ENCODE measurements around the gene LRRC37A3.
"Not testable (repeated sequence)": the region's sequence is repeated elsewhere in the genome, so short reads cannot be mapped to it uniquely, and the experiment has no call there.

The LRRC37A3 gene

DNA sequence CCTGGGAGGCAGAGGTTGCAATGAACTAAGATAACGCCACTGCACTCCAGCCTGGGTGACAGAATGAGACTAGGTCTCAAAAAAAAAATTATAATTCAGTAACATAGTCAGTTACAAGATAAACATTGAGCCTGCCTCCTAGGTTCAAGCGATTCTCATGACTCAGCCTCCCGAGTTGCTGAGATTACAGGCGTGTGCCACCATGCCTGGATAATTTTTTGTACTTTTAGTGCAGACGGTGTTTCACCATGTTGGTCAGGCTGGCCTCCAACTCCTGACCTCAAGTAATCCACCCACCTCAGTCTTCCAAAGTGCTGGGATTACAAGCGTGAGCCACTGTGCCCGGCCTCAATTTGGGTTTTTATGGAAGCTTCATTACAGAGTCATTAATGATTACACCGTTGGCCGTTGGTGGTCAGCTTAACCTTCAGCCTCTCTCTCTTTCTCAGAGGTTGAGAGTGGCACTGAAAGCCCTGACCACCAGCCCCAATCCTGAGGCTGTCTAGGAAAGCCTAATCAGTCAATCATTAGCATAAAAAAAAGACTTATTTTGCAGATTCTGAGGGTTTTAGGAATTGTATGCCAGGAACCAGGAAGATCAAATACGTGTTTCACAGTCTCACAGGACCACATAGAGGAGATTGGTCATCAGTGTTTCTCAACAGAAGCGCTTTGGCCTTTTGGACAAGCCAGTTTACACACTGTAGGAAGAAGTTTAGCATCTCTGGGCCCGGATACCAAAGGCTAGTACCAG lies 1.3 kb upstream of the LRRC37A3 start:
- no peak for TF ChIP-seq FOXA1 (IDR thresholded peaks at IDR 0.05)
- no peak for TF ChIP-seq LEF1 (IDR thresholded peaks at IDR 0.05; ENCODE audit: borderline replicate concordance)
- TF ChIP-seq TARDBP (IDR thresholded peaks at IDR 0.05): no peak
- no peak for TF ChIP-seq BHLHE40 (IDR thresholded peaks at IDR 0.05; ENCODE audit: borderline replicate concordance)
- no peak for TF ChIP-seq HDGF (IDR thresholded peaks at IDR 0.05; ENCODE audit: borderline replicate concordance)
- no peak for TF ChIP-seq FOXM1 (IDR thresholded peaks at IDR 0.05; ENCODE audit: borderline replicate concordance)
- TF ChIP-seq ELF4 (IDR thresholded peaks at IDR 0.05): no peak
- TF ChIP-seq ZNF384 (IDR thresholded peaks at IDR 0.05): no peak
- no peak for TF ChIP-seq NFRKB (IDR thresholded peaks at IDR 0.05)
- TF ChIP-seq ARNT (IDR thresholded peaks at IDR 0.05): no peak
- TF ChIP-seq SP1 (IDR thresholded peaks at IDR 0.05): no peak
- TF ChIP-seq, protein P1, sequence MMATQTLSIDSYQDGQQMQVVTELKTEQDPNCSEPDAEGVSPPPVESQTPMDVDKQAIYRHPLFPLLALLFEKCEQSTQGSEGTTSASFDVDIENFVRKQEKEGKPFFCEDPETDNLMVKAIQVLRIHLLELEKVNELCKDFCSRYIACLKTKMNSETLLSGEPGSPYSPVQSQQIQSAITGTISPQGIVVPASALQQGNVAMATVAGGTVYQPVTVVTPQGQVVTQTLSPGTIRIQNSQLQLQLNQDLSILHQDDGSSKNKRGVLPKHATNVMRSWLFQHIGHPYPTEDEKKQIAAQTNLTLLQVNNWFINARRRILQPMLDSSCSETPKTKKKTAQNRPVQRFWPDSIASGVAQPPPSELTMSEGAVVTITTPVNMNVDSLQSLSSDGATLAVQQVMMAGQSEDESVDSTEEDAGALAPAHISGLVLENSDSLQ (IDR thresholded peaks at IDR 0.05): no peak
- no peak for TF ChIP-seq FOXK2 (IDR thresholded peaks at IDR 0.05)
- no peak for TF ChIP-seq SUZ12 (IDR thresholded peaks at IDR 0.05)
- no peak for TF ChIP-seq CTBP1 (IDR thresholded peaks at IDR 0.05; ENCODE audit: borderline replicate concordance)
- TF ChIP-seq L3MBTL2 (conservative IDR thresholded peaks at IDR 0.05): no peak
- ChIA-PET CTCF (interaction anchor here (0.5 to 1.3 kb wide), 2 partner anchors 8 to 16 kb away, joined by 3 to 5 read pairs; no protein-coding TSS in a partner anchor), POLR2A (no interaction called here)
- no peak for DNase-seq (ENCODE audit: extremely low spot score)

DNA sequence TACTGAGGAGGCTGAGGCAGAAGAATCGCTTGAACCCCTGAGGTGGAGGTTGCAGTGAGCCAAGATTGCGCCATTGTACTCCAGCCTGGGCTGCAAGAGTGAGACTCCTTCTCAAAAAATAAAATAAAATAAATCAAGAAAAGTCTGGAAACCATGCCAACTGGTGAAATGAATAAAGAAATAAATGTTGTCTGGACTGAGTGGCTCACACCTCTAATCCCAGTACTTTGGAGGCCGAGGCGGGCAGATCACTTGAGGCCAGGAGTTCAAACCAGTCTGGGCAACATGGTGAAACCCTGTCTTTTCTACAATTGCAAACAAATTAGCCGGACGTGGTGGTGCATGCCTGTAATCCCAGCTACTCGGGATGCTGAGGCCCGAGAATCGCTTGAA lies 744 bp upstream of the LRRC37A3 start:
- POLR2A ChIA-PET: interaction anchor here (0.8 to 1.2 kb wide), 2 partner anchors 21 to 43 kb away, joined by 5 to 6 read pairs; no protein-coding TSS in a partner anchor
- no peak for DNase-seq (ENCODE audit: extremely low spot score)

DNA sequence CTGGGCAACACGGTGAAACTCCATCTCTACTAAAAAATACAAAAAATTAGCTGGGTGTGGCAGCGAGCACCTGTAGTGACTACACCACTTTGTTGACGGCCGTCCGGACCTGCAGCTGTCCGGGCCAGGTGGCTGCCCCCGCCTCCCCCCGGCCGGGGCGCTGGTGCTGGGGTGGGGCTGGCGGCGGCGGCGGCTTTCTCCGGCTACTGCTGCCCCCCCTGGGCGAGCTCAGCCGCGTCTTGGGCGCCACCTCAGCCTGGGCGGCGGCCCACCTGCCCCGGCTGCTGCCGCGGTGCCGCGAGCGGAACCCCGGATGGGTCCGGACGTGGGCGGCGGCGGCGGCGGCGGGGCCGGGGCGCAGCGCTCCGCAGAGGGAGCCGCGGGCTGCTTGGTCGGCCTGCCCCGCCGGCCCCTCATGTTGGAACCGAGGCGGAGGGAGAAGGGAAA lies 413 bp downstream of the LRRC37A3 start:
- POLR2A ChIA-PET: interaction anchor here (1.2 to 1.4 kb wide), 2 partner anchors 22 to 182 kb away, joined by 5 read pairs; no protein-coding TSS in a partner anchor
- DNase-seq (ENCODE audit: extremely low spot score): not testable (repeated sequence)
- CTCF ChIA-PET: interaction anchor here (1.3 to 1.8 kb wide), 2 partner anchors 18 to 23 kb away, joined by 3 to 5 read pairs; no protein-coding TSS in a partner anchor
- peak; percentile 47; the same call in 1 of the 2 replicates for TF ChIP-seq ARNT (IDR thresholded peaks at IDR 0.05)
- TF ChIP-seq FOXM1 (IDR thresholded peaks at IDR 0.05; ENCODE audit: borderline replicate concordance): peak; percentile 64; the same call in 1 of the 2 replicates

More for the DNA sequence above, 744 bp upstream of the LRRC37A3 start:
- CTCF ChIA-PET: interaction anchor here (0.5 to 1.8 kb wide), 3 partner anchors 9 to 22 kb away, joined by 3 to 5 read pairs (median 3); no protein-coding TSS in a partner anchor
- TF ChIP-seq, protein P1 (IDR thresholded peaks at IDR 0.05): no peak
- TF ChIP-seq FOXM1 (IDR thresholded peaks at IDR 0.05; ENCODE audit: borderline replicate concordance): no peak

DNA sequence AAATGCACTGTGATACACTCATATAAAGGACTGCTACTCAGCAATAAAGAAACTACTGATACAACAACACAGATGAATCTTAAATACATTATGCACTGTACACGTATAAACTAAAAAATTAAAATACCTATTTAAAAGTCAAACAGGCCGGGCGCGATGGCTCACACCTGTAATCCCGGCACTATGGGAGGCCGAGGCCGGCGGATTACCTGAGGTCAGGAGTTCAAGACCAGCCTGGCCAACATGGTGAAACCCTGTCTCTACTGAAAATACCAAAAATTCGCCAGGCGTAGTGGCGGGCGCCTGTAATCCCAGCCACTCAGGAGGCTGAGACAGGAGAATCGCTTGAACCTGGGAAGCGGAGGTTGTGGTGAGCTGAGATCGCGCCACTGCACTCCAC lies 1.7 kb downstream of the LRRC37A3 start:
- CTCF ChIA-PET; POLR2A ChIA-PET; DNase-seq (ENCODE audit: extremely low spot score): not testable (repeated sequence)

DNA sequence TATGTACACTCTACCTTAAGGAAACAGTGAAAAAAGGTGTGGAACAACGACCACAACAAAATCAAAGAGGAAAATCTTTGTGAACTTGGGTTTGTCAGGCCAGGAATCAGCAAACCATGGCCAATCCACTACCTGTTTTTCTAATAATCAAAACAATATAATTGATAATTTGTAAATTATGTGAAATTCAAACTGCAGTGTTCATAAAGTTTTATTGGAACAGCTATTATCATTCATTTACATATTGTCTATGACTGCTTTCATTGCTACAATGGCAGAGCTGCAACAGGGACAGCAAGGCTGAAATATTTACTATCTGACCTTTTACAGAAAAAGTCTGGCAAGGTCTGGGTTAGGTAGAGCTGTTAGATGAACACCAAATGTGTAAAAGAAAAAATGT lies 4.0 kb downstream of the LRRC37A3 start:
- CTCF ChIA-PET; DNase-seq (ENCODE audit: extremely low spot score); POLR2A ChIA-PET: not testable (repeated sequence)

DNA sequence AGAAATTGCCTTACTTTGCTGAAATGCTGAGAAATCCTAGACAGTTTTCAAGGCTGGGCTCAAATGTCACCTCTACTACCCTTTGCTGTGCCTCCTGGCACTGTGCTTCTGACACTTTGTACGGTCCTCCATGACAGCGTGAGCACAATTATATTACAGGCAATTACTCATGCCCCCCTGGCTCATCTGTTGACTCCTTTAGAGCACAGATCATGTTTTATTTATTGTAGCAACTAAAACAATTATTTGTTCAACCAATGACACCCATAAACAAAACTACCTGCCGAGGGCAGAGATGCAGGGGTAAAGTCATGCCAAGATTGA lies 9.1 kb downstream of the LRRC37A3 start:
- POLR2A ChIA-PET; CTCF ChIA-PET; DNase-seq (ENCODE audit: extremely low spot score): not testable (repeated sequence)

DNA sequence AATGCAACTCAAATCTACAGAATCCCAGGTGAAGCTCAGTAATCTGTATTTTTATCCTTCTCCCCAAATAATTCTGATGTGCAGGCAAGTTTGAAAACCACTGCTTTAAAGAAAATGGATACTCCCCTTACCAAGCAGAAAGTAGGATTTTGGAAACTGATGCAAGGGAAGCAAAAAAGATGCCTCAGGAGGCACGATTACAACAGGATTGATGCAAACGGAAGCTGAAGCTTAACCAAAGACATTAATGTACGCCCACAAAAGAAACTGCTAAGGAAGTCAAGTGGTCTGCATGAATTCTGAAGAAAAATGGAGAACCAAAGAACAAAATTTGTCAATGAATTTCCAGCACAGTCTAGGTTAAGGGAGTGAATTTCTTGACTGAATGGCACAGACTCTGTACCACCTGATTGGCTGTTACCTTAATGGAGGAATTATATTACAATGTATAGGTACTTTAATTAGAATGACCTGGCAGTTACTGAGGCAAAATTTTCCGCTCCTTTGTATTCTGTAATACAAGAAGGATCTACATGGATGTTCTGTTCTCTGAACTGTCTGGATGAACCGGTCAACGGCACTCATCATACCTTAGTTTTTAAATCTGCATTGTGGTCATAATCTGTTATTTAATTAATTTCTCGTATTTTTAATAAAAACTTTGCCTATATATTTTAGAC lies 9.6 kb downstream of the LRRC37A3 start:
- POLR2A ChIA-PET; CTCF ChIA-PET; DNase-seq (ENCODE audit: extremely low spot score): not testable (repeated sequence)

DNA sequence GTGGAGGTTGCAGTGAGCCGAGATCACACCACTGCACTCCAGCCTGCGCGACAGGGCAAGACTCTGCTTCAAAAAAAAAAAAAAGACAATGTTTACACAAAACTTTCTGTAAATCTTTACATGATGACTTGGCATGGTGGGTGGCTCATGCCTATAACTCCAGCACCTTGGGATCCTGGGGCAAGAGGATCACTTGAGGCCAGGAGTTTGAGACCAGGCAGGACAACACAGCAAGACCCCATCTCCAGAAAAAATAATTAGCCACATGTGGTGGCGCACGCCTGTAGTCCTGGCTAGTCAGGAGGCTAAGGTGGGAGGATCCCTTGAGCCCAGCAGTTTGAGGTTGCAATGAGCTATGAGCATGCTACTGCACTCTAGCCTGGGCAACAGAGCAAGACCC lies 15.2 kb downstream of the LRRC37A3 start:
- DNase-seq (ENCODE audit: extremely low spot score); POLR2A ChIA-PET; CTCF ChIA-PET: not testable (repeated sequence)

DNA sequence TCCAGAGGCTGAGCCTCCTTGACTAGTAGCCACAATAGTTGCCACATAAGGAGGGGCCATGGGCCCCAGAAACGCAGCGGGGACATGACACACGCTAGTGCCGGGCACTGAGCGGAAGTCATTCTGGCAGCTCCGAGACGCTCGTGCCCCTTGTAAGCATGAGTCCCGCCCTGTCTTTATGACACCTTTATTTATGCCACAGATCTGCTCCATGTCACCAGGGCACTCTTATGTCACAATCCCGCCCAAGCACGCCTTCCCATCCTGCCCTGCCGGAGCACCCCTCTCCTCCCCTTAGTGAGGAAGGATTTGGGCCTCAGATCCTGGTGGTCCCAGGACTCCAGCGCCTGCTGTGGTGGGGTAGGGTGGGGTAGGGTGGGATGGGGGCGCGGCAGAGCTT lies 22.1 kb downstream of the LRRC37A3 start:
- CTCF ChIA-PET; DNase-seq (ENCODE audit: extremely low spot score); POLR2A ChIA-PET: not testable (repeated sequence)

DNA sequence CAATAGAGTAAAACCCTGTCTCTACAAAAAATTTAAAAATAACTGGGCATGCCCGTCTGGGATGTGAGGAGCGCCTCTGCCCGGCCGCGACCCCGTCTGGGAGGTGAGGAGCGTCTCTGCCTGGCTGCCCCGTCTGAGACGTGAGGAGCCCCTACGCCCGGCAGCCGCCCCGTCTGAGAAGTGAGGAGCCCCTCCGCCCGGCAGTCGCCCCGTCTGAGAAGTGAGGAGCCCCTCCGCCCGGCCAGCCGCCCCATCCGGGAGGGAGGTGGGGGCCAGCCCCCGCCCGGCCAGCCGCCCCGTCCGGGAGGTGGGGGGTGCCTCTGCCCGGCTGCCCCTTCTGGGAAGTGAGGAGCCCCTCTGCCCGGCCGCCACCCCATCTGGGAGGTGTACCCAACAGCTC lies 45.1 kb downstream of the LRRC37A3 start:
- POLR2A ChIA-PET; DNase-seq (ENCODE audit: extremely low spot score); CTCF ChIA-PET: not testable (repeated sequence)

DNA sequence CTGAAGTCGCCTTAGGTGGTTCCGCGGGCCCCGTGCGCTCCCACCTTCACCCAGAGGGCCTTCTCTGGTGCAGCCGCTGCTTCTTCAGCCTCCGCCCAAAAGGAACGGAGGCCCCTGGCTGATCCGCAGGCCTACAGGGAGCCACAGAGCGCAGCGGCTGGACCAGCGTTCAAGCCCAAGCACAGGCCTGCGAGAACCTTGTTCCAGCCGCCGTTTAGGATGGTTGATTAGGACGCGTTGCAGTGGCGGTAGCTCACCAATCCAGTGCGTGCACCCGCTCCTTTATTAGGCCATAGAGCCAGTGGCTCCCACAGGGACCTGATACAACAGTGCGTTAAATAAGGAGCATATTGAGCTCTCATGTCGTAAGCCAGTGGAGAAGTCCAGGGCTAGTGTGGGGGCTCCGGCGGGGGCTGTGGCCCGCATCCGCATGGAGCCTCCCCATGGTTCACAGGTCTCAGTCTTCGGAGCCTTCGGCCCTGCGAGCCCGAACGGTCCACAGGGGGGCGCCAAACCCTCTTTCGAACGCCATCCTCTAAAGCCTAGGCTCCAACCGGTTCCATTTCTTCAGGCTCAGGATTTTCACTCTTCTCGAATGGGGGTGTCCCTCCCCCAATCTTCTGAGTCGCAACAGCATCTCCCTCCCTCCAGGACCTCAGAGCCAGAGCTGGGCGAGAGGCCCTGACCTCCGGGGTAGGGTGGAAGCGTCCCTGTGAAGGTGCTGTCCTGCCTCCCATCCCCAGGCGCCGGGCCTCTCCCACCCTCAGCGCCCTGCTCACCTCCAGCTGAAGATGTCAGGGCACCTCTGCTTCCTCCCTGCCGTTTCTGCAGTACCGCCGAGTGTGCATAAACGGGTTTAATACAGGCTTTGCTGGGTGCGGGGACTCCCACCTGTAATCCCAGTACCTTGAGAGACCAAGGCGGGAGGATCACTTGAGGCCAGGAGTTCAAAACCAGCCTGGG lies 71.5 kb downstream of the LRRC37A3 start:
- POLR2A ChIA-PET: not testable (repeated sequence)
- DNase-seq (ENCODE audit: extremely low spot score): peak; percentile 55
- CTCF ChIA-PET: interaction anchor here (0.6 kb wide), 1 partner anchor 214 kb away, joined by 3 read pairs; no protein-coding TSS in a partner anchor

DNA sequence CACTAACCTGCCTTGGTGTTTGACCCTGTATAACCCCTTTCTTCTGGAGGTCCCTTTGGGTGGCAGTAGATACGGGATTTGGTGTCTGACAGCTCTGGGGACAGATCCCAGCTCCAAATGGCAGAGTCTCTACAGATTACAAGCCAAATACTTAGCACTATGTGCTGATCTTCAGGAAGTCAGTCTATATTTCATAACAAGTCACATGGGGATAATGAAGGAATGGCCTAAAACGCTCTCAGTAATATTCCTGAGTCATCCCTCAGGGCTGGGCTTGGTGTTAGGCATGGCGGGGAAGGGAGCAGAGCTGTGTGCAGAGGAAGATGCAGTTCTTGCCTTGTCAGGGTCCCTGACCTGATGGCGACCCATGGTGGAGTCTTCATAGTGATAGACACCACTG lies 72.4 kb downstream of the LRRC37A3 start:
- POLR2A ChIA-PET; DNase-seq (ENCODE audit: extremely low spot score); CTCF ChIA-PET: not testable (repeated sequence)

DNA sequence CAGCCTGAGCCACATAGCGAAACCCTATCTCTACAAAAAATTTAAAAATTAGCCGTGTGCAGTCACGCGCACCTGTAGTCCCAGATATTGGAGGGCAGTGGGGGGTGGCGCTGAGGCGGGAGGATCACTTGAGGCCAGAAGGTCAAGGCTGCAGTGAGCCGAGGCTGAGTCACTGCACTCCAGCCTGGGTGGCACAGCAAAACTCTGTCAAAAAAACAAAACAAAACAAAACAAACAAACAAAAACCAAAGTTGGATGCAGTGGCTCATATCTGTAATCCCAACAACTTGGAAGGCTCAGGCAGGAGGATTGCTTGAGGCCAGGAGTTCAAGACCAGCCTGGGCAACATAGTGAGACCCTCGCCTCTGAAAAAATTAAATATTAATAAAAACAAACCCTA lies 75.4 kb downstream of the LRRC37A3 start:
- POLR2A ChIA-PET; CTCF ChIA-PET; DNase-seq (ENCODE audit: extremely low spot score): not testable (repeated sequence)

Data from HEK293T (cell line).